ENCODE measurements around the gene ADCY1.
"Not testable (repeated sequence)": the region's sequence is repeated elsewhere in the genome, so short reads cannot be mapped to it uniquely, and the experiment has no call there.

DNA sequence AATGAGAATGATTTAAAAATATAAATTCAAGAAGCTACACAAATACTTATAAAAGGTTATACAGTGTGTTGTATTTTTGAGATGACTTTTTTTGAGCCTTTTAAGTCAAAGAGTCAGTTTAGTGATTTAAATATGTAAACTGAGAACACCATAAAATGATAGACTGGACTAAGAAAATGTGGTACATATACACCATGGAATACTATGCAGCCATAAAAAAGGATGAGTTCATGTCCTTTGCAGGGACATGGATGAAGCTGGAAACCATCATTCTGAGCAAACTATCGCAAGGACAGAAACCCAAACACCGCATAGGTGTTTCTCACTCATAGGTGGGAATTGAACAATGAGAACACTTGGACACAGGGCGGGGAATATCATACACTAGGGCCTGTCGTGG lies 182.2 kb downstream of the ADCY1 start:
- TF ChIP-seq, protein P1, sequence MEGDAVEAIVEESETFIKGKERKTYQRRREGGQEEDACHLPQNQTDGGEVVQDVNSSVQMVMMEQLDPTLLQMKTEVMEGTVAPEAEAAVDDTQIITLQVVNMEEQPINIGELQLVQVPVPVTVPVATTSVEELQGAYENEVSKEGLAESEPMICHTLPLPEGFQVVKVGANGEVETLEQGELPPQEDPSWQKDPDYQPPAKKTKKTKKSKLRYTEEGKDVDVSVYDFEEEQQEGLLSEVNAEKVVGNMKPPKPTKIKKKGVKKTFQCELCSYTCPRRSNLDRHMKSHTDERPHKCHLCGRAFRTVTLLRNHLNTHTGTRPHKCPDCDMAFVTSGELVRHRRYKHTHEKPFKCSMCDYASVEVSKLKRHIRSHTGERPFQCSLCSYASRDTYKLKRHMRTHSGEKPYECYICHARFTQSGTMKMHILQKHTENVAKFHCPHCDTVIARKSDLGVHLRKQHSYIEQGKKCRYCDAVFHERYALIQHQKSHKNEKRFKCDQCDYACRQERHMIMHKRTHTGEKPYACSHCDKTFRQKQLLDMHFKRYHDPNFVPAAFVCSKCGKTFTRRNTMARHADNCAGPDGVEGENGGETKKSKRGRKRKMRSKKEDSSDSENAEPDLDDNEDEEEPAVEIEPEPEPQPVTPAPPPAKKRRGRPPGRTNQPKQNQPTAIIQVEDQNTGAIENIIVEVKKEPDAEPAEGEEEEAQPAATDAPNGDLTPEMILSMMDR (IDR thresholded peaks at IDR 0.05) = not testable (repeated sequence)
- TF ChIP-seq EP300, POLR2A (IDR thresholded peaks at IDR 0.05): not testable (repeated sequence)
